Measurements from ENCODE around the gene CRIP1.

The CRIP1 gene

DNA sequence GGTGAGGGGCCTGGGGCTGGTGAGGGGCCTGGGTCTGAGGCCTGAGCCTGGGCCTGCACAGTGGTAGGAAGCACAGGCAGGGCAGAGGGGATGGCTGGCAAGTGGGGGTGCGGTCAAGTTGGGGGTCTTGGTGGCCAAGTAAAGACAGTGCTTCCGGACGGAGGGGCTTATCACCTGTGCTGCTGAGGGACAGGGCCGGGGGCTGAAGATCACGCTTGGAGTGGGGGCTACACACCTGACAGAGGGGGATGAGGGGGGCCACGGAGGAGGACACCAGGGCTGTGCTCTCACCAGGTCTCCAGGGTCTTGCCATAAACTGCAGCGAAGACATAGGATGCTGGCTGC lies 16.6 kb downstream of the CRIP1 start:
- no peak for DNase-seq (ENCODE audit: low read depth in 1 of 2, low spot score in 1 of 2)

DNA sequence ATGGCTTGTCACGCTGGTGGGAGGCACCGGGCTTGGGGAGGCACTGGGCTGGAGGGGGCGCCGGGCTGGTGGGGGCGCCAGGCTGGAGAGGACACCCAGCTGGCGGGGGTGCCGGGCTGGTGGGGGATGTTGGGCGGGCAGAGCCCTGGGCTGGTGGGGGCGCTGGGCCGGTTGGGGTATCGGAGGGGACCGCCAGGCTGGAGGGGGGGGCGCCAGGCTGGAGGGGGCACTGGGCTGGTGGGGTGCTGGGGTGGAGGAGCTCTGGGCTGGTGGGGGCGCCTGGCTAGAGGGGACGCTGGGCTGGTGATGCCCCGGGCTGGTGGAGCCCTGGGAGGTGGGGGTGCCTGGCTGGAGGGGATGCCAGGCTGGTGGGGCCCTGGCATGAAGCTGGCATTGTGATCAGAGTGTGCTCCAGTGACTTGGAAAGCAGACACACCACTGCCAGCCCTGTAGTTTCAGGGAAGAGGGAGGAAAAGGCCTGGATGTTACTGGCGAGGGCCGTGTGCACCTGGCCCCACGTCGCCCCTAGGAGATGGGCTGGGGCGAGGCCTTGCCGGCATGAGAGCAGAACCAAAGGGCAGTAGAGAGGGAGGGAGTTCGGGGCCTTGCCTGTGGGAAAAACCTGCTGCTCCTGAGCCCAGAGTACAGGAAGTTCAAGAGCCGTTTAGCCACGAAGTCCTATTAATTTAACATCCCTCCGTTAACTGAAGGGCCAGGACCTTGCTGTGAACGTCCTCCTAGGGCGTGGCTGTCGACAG lies 17.4 kb downstream of the CRIP1 start:
- DNase-seq (ENCODE audit: low read depth in 1 of 2, low spot score in 1 of 2) = no peak

DNA sequence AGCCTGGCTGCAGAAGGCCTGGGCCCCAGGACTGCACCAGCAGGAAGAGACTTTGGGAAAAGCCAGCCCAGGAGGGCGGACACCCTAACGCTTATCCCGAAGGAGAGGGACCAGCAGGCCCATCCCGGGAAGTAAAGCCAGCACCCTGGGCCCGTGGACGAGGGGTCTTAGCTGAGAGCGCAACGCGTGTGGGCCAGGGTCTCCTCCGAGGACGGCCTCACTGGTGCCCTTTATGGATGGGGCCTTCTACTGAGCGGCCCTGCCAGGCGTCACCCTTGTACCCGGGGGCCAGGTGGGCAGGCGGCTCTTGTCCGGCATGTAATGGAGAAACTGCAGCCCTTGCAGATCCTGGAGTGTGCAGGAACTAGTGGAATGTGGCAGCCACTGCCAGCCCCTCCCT lies 18.4 kb downstream of the CRIP1 start:
- no peak for DNase-seq (ENCODE audit: low read depth in 1 of 2, low spot score in 1 of 2)

DNA sequence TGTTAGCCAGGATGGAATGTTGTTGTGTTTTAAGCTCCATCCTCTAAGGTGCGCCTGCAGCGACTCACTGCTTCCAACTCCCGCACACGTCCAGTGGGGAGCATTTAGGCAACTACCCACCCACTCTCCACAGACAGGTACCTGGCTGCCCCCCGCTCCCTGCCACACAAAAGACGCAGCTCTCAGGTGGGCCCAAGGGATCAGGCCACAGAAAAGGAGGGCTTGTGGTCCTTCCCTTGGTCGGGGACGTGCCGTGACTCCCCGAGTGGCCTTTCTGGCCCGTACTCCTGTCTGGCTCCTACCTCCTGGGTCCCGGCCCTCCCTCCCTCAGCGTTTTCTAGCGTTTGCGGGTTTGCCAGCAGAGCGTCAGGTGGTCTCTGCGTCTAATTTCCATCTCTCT lies 20.6 kb downstream of the CRIP1 start:
- DNase-seq (ENCODE audit: low read depth in 1 of 2, low spot score in 1 of 2) = no peak

DNA sequence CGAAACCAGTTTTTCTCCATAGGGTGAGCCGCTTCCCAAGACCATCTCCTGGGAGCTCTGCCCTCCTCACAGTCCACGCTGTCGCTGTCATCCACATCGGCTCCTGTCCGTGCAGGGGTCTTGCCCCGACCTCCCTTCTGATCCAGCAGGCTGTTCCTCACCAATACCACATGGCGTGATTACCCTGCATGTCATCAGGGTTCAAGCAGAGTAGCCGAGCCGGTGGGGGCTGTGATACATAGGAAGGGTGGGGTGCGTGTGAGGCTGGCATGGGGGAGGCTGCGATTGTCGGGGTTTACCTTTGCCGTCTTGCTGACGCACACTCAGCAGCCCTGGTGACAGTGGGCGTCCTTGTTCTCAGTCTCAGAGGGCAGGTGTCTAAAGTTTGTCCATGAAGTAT lies 21.4 kb downstream of the CRIP1 start:
- no peak for DNase-seq (ENCODE audit: low read depth in 1 of 2, low spot score in 1 of 2)

DNA sequence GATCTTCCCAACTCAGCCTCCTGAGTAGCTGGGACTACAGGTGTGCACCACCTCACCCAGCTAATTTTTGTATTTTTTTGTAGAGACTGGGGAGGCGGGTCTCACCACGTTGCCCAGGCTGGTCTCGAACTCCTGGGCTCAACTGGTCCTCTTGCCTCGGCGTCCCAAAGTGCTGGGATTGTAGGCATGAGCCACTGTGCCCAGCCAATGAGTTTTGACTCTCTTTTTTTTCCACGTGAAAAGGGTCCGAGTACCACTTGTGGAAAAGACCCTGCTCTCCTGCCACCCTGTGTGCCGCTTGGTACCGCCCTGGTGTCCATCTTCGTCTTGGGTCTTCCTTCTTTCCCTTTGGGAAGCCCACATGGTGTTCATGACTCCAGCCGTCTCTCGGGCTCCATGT lies 21.9 kb downstream of the CRIP1 start:
- DNase-seq (ENCODE audit: low read depth in 1 of 2, low spot score in 1 of 2) = no peak

DNA sequence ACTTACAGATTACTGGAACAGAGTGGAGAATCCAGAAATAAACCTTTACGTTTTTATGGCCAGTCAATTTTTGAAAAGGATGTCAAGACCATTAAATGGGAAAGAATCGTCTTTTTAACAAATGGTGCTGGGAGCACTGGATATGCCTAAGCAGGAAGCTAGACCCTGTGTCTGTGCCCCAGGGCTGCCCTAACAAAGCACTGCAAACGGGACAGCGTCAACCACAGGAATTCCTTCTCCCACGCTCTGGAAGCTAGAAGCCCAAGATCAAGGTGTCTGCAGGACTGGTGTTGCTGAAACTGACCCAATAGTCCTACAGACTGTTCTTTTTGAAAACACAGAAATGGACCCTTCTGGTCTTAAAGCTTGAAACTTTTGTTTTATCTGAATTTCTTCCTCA lies 30.4 kb downstream of the CRIP1 start:
- no peak for DNase-seq (ENCODE audit: low read depth in 1 of 2, low spot score in 1 of 2)

DNA sequence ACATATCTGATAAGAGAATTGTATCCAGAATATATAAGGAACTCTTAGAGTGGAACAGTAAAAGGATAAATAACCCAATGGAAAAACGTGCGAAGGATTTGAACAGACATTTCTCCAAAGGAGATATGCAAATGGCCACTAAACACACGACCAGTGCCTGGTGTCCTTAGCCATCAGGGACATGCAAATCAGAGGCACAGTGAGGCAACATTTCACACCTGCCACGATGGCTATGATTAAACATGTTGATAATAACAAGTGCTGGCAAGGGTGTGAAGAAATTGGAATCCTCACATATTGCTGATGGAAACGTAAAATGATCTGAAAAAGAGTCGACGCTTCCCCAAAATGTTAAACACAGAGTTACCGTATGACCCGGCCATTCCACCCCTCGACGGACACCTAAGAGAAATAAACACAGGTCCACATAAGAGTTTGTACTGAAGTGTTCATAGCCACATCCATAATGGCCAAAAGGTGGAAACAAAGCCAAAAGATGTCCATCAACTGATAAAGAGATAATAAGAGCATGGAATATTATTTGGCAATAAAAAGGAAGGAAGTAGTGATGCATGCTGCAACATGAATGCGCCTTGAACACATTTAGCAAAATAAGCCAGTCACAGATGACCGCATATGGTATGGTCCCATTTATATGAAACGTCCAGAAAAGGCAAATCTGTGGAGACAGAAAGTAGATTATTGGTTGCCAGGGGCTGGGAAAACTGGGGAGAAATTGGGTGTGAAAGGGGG lies 33.4 kb downstream of the CRIP1 start:
- no peak for DNase-seq (ENCODE audit: low read depth in 1 of 2, low spot score in 1 of 2)

DNA sequence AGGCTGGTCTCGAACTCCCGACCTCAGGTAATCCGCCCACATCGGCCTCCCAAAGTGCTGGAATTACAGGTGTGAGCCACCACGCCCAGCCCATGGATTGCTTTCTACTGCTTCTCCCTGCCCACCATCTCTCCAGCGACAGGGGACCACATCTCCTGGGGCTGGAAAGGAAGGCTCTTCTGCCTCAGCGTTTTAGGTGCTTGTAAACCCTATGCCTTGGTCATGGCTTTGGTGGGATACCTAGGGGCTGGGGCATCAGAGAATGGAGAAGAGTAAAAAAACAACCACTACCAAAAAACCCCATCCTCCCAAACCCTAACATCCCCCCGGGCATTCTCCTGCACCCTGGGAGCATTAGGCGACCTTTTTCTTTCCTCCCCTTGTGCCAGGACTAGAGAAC lies 38.6 kb downstream of the CRIP1 start:
- no peak for DNase-seq (ENCODE audit: low read depth in 1 of 2, low spot score in 1 of 2)

DNA sequence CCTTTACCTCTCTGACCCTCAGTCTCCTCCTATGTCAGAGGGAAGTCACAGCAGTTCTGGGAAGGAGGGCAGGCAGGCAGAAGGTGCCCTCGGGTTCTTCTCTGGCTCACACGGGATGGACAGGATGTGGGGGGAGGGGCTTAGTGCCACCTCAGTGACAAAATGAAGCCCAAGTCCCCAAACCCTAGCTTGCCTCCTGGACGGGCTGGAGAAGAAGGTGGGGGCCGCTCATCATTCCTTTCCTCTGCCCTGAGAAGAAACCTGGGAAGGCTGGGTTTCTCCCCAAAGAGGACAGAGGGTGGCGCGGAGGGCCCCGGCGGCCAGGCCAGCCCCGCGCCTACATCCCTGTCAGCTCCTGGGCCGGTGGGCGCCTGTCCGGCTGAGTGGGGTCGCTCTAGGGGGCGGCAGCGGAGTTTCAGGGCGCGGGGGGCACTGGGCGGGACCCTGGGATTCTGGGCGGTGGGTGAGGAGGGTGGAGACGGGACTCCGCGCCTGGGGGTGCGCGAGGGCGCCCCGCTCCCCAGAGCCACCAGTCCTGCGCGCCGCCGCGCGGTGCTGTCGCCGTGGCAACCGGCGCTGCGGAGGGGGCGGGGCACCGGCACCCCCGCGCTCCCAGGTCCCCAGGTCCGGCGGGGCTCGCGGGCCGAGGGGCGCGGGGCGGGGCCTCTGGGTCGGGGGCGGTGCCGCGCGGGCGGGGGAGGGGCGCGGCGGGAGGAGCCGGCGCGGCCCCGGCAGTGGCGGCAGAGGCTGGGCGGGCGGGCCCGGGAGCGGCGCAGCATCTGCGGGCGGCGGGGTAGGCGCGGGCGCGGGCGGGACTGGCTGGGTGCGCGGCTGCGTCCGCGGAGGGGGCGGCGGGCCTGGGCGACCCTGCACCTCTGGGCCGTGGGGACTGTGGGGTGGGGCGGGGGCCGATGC lies 39.4 kb downstream of the CRIP1 start, which contains the start of gene TMEM121:
Gene TMEM121, plus strand, starts transcription at position 723 of the 915 bp plus-strand sequence. CDS start 2,252 bp downstream, outside the sequence.
- no peak for DNase-seq (ENCODE audit: low read depth in 1 of 2, low spot score in 1 of 2)

DNA sequence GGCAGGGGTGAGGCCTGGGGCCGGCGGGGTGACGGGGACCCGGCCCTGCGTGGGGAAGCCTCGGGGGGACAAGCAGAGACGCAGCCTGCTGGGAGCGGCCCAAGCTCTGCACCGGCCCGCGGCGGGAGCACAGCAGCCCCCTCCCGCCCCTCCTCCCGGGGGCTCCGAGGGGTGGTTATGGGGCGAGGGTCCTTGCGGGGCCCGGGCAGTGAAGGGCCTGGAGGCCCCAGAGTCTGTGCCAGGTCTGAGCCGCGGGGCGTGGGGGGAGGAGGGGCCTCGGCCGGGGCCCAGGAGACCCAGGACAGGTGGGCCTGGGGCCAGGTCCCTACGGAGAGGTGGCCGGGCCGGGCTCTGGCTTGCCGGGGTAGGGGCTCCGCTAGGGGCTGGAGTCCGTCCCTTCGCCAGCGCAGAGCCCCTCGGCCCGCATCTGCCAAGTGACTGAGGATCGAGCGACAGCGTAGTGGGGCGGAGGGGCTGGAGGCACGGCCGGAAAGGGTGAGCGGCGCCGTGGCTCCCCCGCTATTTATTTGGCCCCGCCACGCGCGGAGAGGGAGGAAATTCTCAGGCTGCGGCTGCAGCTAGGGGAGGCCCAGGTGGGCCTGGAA lies 40.2 kb downstream of the CRIP1 start:
- DNase-seq (ENCODE audit: low read depth in 1 of 2, low spot score in 1 of 2) = no peak

DNA sequence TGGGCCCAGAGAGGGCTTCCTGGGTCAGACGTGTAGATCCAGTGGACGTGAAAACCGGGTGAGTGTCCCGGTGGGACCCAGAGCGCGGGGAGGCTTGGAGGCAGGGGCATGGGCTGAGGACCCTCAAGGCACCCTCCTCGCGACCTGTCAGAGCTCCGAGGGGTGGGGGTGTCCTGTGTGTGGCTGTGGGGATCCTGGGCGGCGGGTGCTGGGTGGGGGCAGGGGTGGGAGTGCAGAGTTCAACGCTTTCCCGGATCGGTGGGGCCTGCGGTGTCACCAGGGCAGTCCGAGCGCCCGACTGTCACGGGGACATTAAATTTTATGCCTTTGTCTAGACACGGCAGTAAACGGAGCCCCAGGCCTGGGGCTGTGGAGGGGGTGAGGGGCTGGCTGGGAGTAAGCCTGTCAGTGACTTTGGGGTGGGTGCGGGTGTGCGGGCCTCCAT lies 40.7 kb downstream of the CRIP1 start:
- no peak for DNase-seq (ENCODE audit: low read depth in 1 of 2, low spot score in 1 of 2)

DNA sequence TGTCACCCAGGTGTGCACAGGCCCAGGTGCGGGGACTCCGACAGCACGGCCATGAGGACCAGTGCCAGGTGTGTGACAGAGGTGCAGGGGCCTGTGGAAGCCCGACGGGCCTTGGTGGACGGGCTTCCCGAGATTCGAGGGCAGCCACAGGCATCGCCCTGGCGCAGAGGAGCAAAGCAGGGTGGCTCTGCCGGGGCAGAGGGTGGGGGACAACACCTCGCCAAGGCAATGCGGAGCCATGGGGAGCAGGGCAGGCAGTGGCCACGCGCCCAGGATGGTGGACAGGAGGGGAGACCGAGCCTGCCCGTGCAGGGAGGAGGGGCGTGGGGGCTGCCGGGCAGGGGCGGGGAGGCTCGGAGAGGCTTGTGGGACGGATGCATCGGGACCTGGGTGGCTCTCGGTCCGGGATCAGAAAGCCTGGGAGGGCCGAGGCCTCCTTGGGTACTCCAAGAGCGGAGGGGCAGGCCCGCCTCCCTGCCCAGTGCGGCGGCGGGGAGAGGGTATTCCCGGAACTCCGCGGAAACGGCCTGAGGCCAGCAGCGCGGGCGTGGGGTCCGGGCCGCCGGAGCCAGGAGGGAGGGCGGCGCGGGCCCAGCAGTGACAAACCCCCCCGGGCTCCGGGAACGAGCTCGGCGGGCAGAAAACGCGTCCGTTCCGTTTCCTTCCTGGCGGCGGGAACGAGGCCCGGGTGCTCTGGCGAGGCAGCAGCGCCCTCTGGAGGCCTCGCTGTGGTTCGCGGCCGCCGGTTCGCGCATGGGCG lies 41.3 kb downstream of the CRIP1 start:
- DNase-seq (ENCODE audit: low read depth in 1 of 2, low spot score in 1 of 2) = peak; percentile 66 to 76

DNA sequence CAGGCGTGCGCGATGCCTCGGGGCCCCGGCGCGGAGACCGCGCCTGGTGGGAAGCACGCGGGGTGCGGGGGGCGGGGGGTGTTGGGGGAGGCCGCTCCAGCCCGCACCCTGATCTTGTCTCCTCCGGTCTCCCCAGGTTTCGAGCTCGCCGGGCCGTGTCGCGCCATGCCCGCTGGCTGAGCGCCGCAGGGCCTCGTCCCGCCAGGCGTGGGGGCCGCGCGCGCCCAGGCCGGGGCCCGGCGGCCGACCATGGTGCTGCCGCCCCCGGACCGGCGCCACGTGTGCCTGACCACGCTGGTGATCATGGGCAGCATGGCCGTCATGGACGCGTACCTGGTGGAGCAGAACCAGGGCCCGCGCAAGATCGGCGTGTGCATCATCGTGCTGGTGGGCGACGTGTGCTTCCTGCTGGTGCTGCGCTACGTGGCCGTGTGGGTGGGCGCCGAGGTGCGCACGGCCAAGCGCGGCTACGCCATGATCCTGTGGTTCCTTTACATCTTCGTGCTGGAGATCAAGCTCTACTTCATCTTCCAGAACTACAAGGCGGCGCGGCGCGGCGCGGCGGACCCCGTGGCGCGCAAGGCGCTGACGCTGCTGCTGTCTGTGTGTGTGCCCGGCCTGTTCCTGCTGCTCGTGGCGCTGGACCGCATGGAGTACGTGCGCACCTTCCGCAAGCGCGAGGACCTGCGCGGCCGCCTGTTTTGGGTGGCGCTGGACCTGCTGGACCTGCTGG lies 42.1 kb downstream of the CRIP1 start:
- DNase-seq (ENCODE audit: low read depth in 1 of 2, low spot score in 1 of 2) = peak in 1 of 2 donors; percentile 48

DNA sequence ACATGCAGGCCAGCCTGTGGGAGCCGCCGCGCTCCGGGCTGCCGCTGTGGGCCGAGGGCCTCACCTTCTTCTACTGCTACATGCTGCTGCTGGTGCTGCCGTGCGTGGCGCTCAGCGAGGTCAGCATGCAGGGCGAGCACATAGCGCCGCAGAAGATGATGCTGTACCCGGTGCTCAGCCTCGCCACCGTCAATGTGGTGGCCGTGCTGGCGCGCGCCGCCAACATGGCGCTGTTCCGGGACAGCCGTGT lies 42.6 kb downstream of the CRIP1 start:
- DNase-seq (ENCODE audit: low read depth in 1 of 2, low spot score in 1 of 2) = peak in 1 of 2 donors; percentile 22

DNA sequence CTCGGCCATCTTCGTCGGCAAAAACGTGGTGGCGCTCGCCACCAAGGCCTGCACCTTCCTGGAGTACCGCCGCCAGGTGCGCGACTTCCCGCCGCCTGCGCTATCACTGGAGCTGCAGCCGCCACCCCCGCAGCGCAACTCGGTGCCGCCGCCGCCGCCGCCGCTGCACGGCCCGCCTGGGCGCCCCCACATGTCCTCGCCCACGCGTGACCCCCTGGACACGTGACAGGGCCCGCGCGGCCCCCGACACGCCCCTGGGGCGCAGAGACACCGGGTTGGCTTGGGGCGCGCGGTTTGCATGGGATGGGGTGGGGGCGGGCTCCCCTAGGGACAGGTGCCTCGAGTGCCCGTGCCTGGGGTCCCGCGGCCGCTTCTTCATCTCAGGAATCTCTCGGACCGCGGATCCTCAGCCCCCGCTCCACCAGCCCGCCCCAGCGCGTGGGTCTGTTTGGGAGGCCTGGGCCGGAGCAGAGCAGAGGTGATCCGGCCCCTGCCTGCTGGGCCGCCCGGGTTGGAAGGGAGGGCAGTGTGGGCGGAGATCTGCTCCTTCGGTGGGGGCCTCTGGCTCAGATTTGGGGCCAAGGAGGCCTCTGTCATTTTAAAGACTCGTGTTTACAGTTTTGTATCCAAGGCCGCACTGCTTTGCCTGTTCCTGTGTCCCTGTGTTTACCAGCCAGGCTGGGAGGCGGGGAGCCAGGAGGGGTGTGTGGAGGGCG lies 43.0 kb downstream of the CRIP1 start:
- peak in 1 of 2 donors; percentile 34 for DNase-seq (ENCODE audit: low read depth in 1 of 2, low spot score in 1 of 2)

DNA sequence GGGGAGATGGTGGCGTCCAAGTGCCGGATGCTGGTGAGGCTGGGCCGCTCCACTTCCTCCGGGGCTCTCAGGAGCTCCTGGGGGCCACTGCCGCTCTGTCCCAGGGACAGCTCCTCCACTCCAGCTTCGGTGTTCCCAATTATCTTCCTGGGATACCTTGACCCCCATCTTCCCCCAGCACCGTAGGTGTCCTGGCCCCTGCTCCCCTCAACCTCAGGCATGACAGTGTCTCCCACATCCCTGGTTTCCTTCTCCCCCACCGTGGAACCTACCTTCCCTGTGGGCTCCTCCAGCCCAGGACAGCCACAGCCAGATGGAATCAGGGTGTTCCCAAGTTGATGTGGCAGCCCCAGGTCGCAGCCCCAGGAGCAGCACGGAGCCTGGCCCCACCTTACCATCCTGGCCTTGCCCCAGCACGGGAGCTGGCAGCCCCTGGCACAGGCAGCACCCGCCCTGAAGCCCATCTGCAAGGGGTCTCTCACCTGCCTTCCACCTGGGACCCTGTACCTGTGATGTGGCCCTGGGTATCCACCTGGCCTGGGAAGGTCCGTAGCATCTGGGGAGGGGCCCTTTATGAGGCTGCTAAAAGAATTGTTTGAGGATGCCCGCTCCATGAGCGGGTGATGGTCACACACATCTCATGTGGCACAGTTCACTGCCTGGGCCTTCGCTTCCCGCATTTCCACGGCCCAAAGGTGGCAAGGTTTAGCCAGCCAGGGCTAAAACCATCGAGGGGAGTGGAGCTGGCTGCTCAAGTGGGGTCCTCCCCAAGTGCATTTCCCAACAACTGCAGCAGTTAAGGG lies 43.8 kb downstream of the CRIP1 start:
- DNase-seq (ENCODE audit: low read depth in 1 of 2, low spot score in 1 of 2) = no peak

DNA sequence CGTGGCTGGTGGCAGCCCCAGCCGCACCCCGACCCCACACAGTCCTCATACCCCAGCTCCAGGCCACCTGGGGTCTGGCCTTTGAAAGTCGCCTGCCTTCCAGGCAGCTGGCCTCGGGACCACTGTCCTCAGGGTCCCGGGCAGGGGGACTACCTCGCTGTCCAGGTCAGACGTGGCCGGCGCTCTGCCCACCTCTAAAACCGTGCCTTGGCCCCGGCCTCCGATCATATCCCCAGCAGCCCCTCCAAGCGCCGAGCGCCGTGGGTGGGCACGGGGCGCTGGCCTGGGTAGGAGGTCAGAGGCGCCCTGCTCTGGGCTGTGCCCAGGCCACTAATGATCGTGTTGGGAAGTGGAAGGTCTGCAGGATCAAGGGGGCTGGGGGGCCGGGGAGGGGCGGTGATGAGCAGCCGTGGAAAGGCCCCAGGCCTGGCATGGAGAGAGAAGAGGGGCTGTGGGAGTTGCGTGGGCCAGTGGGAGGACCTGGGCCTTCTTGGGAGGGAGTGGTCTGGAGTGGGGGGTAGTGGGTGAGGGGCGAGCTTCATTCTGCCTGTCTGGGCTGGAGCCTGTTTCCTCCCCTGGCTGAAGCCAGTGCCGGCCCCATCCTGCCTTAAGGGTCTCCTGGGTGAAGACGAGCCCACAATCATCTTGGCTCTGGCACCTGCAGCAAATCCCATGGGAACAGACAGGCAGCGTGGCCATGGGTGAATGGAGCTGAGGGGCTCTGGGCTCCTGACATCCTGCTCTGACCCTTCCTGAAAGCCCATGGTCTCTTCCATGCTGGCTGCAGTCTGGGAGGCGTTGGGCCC lies 44.6 kb downstream of the CRIP1 start:
- no peak for DNase-seq (ENCODE audit: low read depth in 1 of 2, low spot score in 1 of 2)
